PC-9 (cell line): Measurements from ENCODE around the gene ADTRP.

Source experiments
- CTCF ChIP-seq: fragments of 200-600 bp; sonication (generic); conservative IDR thresholded peaks from 2 replicates; pipeline ENCODE4 v1.6.1; 2017; ENCODE audit warnings: mixed run types, antibody characterized with exemption, mild to moderate bottlenecking, moderate library complexity
- EZH2 ChIP-seq: fragments of 200-600 bp; sonication (generic); IDR thresholded peaks from 2 replicates; pipeline ENCODE4 v1.8.0; 2017; ENCODE audit warnings: antibody characterized with exemption, low read depth

- TF ChIP-seq EZH2: no peak
- no peak for TF ChIP-seq CTCF
These were observed 72.4 kb downstream of the ADTRP start for GRCh38 chr6:11706171-11706570.
